Heart left ventricle (tissue), 16 donors: ENCODE measurements around the gene MVB12B. TPM values are rescaled to one million over a fixed set of nuclear protein-coding genes. Genes with fewer than 3 reads are reported as not detected.
A peak's percentile ranks its signal among the peaks of the same experiment; 100 is the strongest.

Experiments
- ATAC-seq, 4 donors: fragments of 200-7000 bp; cut with Tn5 transposase; one replicate each; pipeline ENCODE4 v1.9.1; 2020 to 2022; ENCODE audit warnings: moderate library complexity in 4 of 4, mild to moderate bottlenecking in 3 of 4, moderate number of reproducible peaks in 1 of 4
- DNase-seq, 5 donors: peaks; one replicate each; pipeline ENCODE4 v3.0.0-alpha.2; 2020
- H3K27ac ChIP-seq, 12 donors: fragments of 200-600 bp; sonication (generic) in 4 of 12; one replicate each; pipeline versions ENCODE4 v1.5.0 to v1.8.0; 2016 to 2022; ENCODE audit warnings: mild to moderate bottlenecking in 2 of 12
- H3K27me3 ChIP-seq, 9 donors: fragments of 200-600 bp; sonication (generic) in 2 of 9; one replicate each; pipeline versions ENCODE4 v1.5.1 to v1.8.0; 2016 to 2022; ENCODE audit warnings: mild to moderate bottlenecking in 3 of 9
- H3K36me3 ChIP-seq, 9 donors: fragments of 200-600 bp; sonication (generic) in 2 of 9; one replicate each; pipeline versions ENCODE4 v1.5.0 to v1.8.0; 2018 to 2022; ENCODE audit warnings: mild to moderate bottlenecking in 2 of 9
- H3K4me1 ChIP-seq, 12 donors: fragments of 200-600 bp; sonication (generic) in 4 of 12; one replicate each; pipeline versions ENCODE4 v1.5.0 to v1.8.0; 2016 to 2022; ENCODE audit warnings: mild to moderate bottlenecking in 3 of 12
- H3K4me3 ChIP-seq, 12 donors: fragments of 200-600 bp; sonication (generic) in 4 of 12; one replicate each; pipeline versions ENCODE4 v1.5.0 to v1.8.0; 2017 to 2022; ENCODE audit warnings: mild to moderate bottlenecking in 9 of 12, moderate library complexity in 4 of 12
- H3K9me3 ChIP-seq, 12 donors: fragments of 200-600 bp; sonication (generic) in 4 of 12; one replicate each; pipeline versions ENCODE4 v1.5.0 to v1.8.0; 2016 to 2022; ENCODE audit warnings: mild to moderate bottlenecking in 1 of 12
- CTCF ChIP-seq, 12 donors: fragments of 200-600 bp; sonication (generic) in 4 of 12; IDR thresholded peaks; one replicate each; pipeline versions ENCODE4 v1.5.0 to v1.8.0; 2018 to 2022; ENCODE audit warnings: antibody characterized with exemption in 12 of 12, mild to moderate bottlenecking in 5 of 12
- POLR2A ChIP-seq, 2 donors: fragments of 450-650 bp; IDR thresholded peaks; one replicate each; pipeline ENCODE4 v1.6.1; 2017; ENCODE audit warnings: antibody characterized with exemption in 2 of 2, mild to moderate bottlenecking in 2 of 2, moderate library complexity in 2 of 2
- WGBS, 4 donors: extraction: QIAGEN DNeasy Blood & Tissue Kit in 2 of 4; methylation state at CpG; one replicate each; pipeline versions ENCODE4 v1.1.5 to v1.1.7; 2013 to 2018; 5-methylcytosine and 5-hydroxymethylcytosine counted together
- intact Hi-C, 10 donors: fragments of 100-400 bp; cut with DNase I; formaldehyde crosslinking; loops; one replicate each; pipeline versions ENCODE4 v1.11.1 to v1.14.2; 2022
- polyA plus RNA-seq, 2 donors: library from polyadenylated mRNA; stranded (reverse); fragments of 200-250 nt; gene quantifications; one replicate each; pipeline ENCODE4 v1.2.3, GENCODE V29; 2013
- total RNA-seq, 9 donors: library from RNA; depleted of rRNA in 2 of 9; stranded (reverse); fragments of >200 nt in 2 of 9; fragmentation: NEBNext Ultra II Directional in 3 of 9; extraction: Animal tissue kit (Norgen Biotek cat#: 25700) in 3 of 9; gene quantifications; one replicate each; pipeline versions ENCODE4 v1.1.0 to v1.2.4, GENCODE V29; 2016 to 2023
- donor health status: ischemic (EF 13 %, LVEDD 7.1; RV severe dilation, severe dysfunction).
- donor health status: healthy with polysubstance abuse.
- donor health status: DM: no; HTN: yes; CAD: no.
- donor health status: DM: no; HTN: no; CAD: no.
- donor health status: ischemic (EF 25% LVEDD 6.9; RV normal size, moderate dysfunction).
- donor health status: ischemic (EF 25% LVEDD 5.7; RV mildly dilated, moderate dysfunction).
- donor health status: healthy.
- donor health status: DM: yes; HTN: yes; CAD: no.
- donor health status: ischemic (EF 35%, LVEDD 5.7; RV mildly dilated, moderate dysfunction).
- donor health status: nonischemic (EF 11% LVEDD 7.7; RV severe dilation, severe dysfunction).
- donor health status: DM: yes; HTN: yes; CAD: no.
- donor health status: PGD.
- donor health status: ischemic (EF 29% LVEDD 5.4; RV normal size, mild dysfunction).
- donor health status: nonischemic (EF 23%, LVEDD 6.1; RV moderate dilation, normal function).

MVB12B gene
- total and polyA plus RNA-seq, 11 donors = 4.9 to 16.2 (median 11.0) TPM

- Histone ChIP-seq H3K27me3 (peaks cover 12 to 94% (median 28%) of the 10 kb centered on the region in 9 donors), H3K4me1 (peaks cover 0 to 51% (median 13%) of the 10 kb centered on the region in 12 donors), H3K4me3 (no peak overlapping the region), H3K27ac (no peak overlapping the region), H3K9me3 (no peaks in the 10 kb centered on the region), H3K36me3 (no peaks in the 10 kb centered on the region)
- TF ChIP-seq CTCF (IDR thresholded peaks at IDR 0.05) = no peak
- no peak for TF ChIP-seq POLR2A (IDR thresholded peaks at IDR 0.05)
- DNase-seq (no peak), ATAC-seq (no peak)
- 23 to 43% (median 33%) methylated on average over 11 of the region's 11 CpGs for WGBS, 4 donors
- intact Hi-C loops = no loop called here
Observed at GRCh38 chr9:126521089-126521488, 194.5 kb downstream of the MVB12B start.

GRCh38 chr9:126521551-126521950 is 194.9 kb downstream of the MVB12B start:
- peaks cover 0 to 51% (median 12%) of the 10 kb centered on the region in 12 donors for H3K4me1 ChIP-seq
- DNase-seq = no peak

GRCh38 chr9:126521976-126522590 is 195.5 kb downstream of the MVB12B start:
- Histone ChIP-seq H3K4me1 (peaks cover 0 to 45% (median 8%) of the 10 kb centered on the region in 12 donors), H3K27ac (no peak overlapping the region), H3K36me3 (no peaks in the 10 kb centered on the region), H3K27me3 (peaks cover 9 to 87% (median 27%) of the 10 kb centered on the region in 9 donors), H3K4me3 (no peak overlapping the region), H3K9me3 (no peaks in the 10 kb centered on the region)
- 82 to 87% (median 83%) methylated on average over 7 to 10 of the region's 10 CpGs for WGBS, 4 donors
- no peak for ATAC-seq
- intact Hi-C loops = no loop called here
- TF ChIP-seq CTCF (IDR thresholded peaks at IDR 0.05) = no peak
- no peak for TF ChIP-seq POLR2A (IDR thresholded peaks at IDR 0.05)
- no peak for DNase-seq

More at GRCh38 chr9:126521551-126521950, 194.9 kb downstream of the MVB12B start:
- no peak for ATAC-seq
- WGBS, 4 donors = 67 to 75% (median 73%) methylated on average over 13 of the region's 13 CpGs
- no peaks in the 10 kb centered on the region for H3K36me3 ChIP-seq
- TF ChIP-seq POLR2A (IDR thresholded peaks at IDR 0.05) = no peak
- no peak for TF ChIP-seq CTCF (IDR thresholded peaks at IDR 0.05)
- H3K9me3 ChIP-seq = no peaks in the 10 kb centered on the region
- intact Hi-C loops = no loop called here
- H3K4me3 ChIP-seq = no peak overlapping the region
- H3K27ac ChIP-seq = no peak overlapping the region
- peaks cover 12 to 89% (median 28%) of the 10 kb centered on the region in 9 donors for H3K27me3 ChIP-seq

GRCh38 chr9:126522612-126523356 is 196.2 kb downstream of the MVB12B start:
- intact Hi-C loops = no loop called here
- ATAC-seq = peak in 2 of 4 donors; percentile 38 to 48
- Histone ChIP-seq H3K27me3 (peaks cover 7 to 83% (median 21%) of the 10 kb centered on the region in 9 donors), H3K4me1 (peaks cover 0 to 38% (median 5%) of the 10 kb centered on the region in 12 donors), H3K4me3 (no peak overlapping the region), H3K36me3 (no peaks in the 10 kb centered on the region), H3K9me3 (no peaks in the 10 kb centered on the region), H3K27ac (peak overlapping the region in 1 of 12 donors; percentile 35)
- 66 to 72% (median 66%) methylated on average over 17 to 18 of the region's 18 CpGs for WGBS, 4 donors
- peak in 1 of 5 donors; percentile 65 for DNase-seq
- TF ChIP-seq CTCF (IDR thresholded peaks at IDR 0.05) = no peak
- TF ChIP-seq POLR2A (IDR thresholded peaks at IDR 0.05) = no peak
